Hepatocyte (in vitro differentiated cells): ENCODE measurements around the gene PLEKHA6. TPM values are rescaled to one million over a fixed set of nuclear protein-coding genes. Genes with fewer than 3 reads are reported as not detected.

ENCODE experiments used
- DNase-seq: peaks from one replicate; pipeline ENCODE4 v3.0.0-alpha.2; 2016; ENCODE audit warnings: low spot score
- H2AFZ ChIP-seq: fragments of 200-600 bp; sonication (generic); 2 replicates; pipeline ENCODE4 v1.6.0; 2016; ENCODE audit warnings: antibody characterized with exemption, mild to moderate bottlenecking
- H3K27ac ChIP-seq: fragments of 200-600 bp; sonication (generic); 2 replicates; pipeline ENCODE4 v1.5.1; 2016; ENCODE audit warnings: mild to moderate bottlenecking
- H3K27me3 ChIP-seq: fragments of 200-600 bp; sonication (generic); 2 replicates; pipeline ENCODE4 v1.6.1; 2016
- H3K36me3 ChIP-seq: fragments of 200-600 bp; sonication (generic); replicated peaks from 2 replicates; pipeline ENCODE4 v1.5.1; 2016; ENCODE audit warnings: low read depth; ENCODE audit not compliant: insufficient read depth
- H3K4me1 ChIP-seq: fragments of 200-600 bp; sonication (generic); 2 replicates; pipeline ENCODE4 v1.5.1; 2016; ENCODE audit warnings: mild to moderate bottlenecking, moderate library complexity; ENCODE audit not compliant: insufficient read depth
- H3K4me2 ChIP-seq: fragments of 200-600 bp; sonication (generic); 2 replicates; pipeline ENCODE4 v1.6.0; 2016
- H3K4me3 ChIP-seq: fragments of 200-600 bp; sonication (generic); 2 replicates; pipeline ENCODE4 v1.5.1; 2016; ENCODE audit warnings: mild to moderate bottlenecking
- H3K79me2 ChIP-seq: fragments of 200-600 bp; sonication (generic); 2 replicates; pipeline ENCODE4 v1.6.0; 2017; ENCODE audit warnings: mild to moderate bottlenecking
- H3K9me2 ChIP-seq: fragments of 200-600 bp; sonication (generic); replicated peaks from 2 replicates; pipeline ENCODE4 v1.6.0; 2017; ENCODE audit warnings: mild to moderate bottlenecking; ENCODE audit not compliant: insufficient read depth
- H3K9me3 ChIP-seq: fragments of 200-600 bp; sonication (generic); 2 replicates; pipeline ENCODE4 v1.5.1; 2016; ENCODE audit warnings: low read depth, mild to moderate bottlenecking
- H4K20me1 ChIP-seq: fragments of 200-600 bp; sonication (generic); 2 replicates; pipeline ENCODE4 v1.6.0; 2016; ENCODE audit warnings: mild to moderate bottlenecking; ENCODE audit not compliant: insufficient read depth, poor library complexity, severe bottlenecking
- EZH2 ChIP-seq: fragments of 200-600 bp; sonication (generic); IDR thresholded peaks from 2 replicates; pipeline ENCODE4 v1.6.1; 2016; ENCODE audit warnings: antibody characterized with exemption, mild to moderate bottlenecking, borderline replicate concordance
- EZH2phosphoT487 ChIP-seq: fragments of 200-600 bp; sonication (generic); IDR thresholded peaks from one replicate; pipeline ENCODE4 v1.6.1; 2018; ENCODE audit warnings: antibody characterized with exemption, mild to moderate bottlenecking, low read depth, moderate library complexity; ENCODE audit not compliant: unreplicated experiment, severe bottlenecking
- WGBS: methylation state at CpG from one replicate; pipeline ENCODE4 v1.1.6; 2016; ENCODE audit warnings: low lambda C conversion rate; ENCODE audit errors: missing lambda C conversion rate; 5-methylcytosine and 5-hydroxymethylcytosine counted together
- polyA plus RNA-seq: library from polyadenylated mRNA; unstranded; fragments of >200 nt; fragmentation: Nextera tagmentation; extraction: Ambion mirVana; gene quantifications from 2 replicates; pipeline ENCODE4 v1.2.1, GENCODE V29; 2016
- total RNA-seq: library from RNA; depleted of rRNA; stranded (reverse); fragments of >200 nt; gene quantifications from 2 replicates; pipeline ENCODE4 v1.2.3, GENCODE V29; 2014
- TF ChIP-seq, protein P1 (sequence below): fragments of 200-600 bp; sonication (generic); IDR thresholded peaks from 2 replicates; pipeline ENCODE4 v1.5.1; 2016; ENCODE audit warnings: antibody characterized with exemption, mild to moderate bottlenecking; ENCODE audit not compliant: poor library complexity

The PLEKHA6 gene
- total and polyA plus RNA-seq, 2 experiments from 2014 or later: 14.3 to 31.5 TPM

DNA sequence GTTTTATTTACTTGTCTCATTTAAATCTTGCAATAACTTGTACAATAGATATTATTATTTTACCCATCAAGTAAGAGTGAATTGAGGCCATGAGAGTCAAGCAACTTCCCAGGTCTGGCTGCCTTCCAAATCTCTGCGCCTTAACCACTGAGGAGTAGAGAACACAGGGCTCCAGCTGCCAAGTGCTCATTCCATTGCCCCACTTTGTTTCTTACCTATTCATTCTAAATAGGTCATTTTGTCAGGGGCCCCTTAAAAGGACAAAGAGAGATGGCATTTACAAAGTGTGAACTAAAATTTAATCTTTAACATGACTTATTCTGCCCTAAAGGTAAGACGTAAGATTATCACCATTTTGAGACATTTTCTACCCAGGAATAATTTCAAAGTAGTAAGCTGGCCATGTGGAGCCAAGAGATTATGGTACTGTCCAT lies 48.4 kb upstream of the PLEKHA6 start:
- peaks cover 75% of the 10 kb centered on the region for H4K20me1 ChIP-seq
- peaks cover 91% of the 10 kb centered on the region for H3K79me2 ChIP-seq
- H3K27me3 ChIP-seq: no peaks in the 10 kb centered on the region
- no peaks in the 10 kb centered on the region for H3K9me3 ChIP-seq
- H3K4me2 ChIP-seq: peak overlapping the region; percentile 81
- H3K9me2 ChIP-seq: no peaks in the 10 kb centered on the region
- no peak overlapping the region for H2AFZ ChIP-seq
- no peak overlapping the region for H3K27ac ChIP-seq
- H3K4me1 ChIP-seq: peaks cover 17% of the 10 kb centered on the region
- DNase-seq: peak; percentile 57
- peak overlapping the region; percentile 96 for H3K4me3 ChIP-seq
- TF ChIP-seq, protein P1, sequence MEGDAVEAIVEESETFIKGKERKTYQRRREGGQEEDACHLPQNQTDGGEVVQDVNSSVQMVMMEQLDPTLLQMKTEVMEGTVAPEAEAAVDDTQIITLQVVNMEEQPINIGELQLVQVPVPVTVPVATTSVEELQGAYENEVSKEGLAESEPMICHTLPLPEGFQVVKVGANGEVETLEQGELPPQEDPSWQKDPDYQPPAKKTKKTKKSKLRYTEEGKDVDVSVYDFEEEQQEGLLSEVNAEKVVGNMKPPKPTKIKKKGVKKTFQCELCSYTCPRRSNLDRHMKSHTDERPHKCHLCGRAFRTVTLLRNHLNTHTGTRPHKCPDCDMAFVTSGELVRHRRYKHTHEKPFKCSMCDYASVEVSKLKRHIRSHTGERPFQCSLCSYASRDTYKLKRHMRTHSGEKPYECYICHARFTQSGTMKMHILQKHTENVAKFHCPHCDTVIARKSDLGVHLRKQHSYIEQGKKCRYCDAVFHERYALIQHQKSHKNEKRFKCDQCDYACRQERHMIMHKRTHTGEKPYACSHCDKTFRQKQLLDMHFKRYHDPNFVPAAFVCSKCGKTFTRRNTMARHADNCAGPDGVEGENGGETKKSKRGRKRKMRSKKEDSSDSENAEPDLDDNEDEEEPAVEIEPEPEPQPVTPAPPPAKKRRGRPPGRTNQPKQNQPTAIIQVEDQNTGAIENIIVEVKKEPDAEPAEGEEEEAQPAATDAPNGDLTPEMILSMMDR: no peak
- TF ChIP-seq EZH2phosphoT487: no peak
- TF ChIP-seq EZH2: no peak
- WGBS: 2% methylated on average over 2 of the region's 2 CpGs
- peaks cover 5% of the 10 kb centered on the region for H3K36me3 ChIP-seq

DNA sequence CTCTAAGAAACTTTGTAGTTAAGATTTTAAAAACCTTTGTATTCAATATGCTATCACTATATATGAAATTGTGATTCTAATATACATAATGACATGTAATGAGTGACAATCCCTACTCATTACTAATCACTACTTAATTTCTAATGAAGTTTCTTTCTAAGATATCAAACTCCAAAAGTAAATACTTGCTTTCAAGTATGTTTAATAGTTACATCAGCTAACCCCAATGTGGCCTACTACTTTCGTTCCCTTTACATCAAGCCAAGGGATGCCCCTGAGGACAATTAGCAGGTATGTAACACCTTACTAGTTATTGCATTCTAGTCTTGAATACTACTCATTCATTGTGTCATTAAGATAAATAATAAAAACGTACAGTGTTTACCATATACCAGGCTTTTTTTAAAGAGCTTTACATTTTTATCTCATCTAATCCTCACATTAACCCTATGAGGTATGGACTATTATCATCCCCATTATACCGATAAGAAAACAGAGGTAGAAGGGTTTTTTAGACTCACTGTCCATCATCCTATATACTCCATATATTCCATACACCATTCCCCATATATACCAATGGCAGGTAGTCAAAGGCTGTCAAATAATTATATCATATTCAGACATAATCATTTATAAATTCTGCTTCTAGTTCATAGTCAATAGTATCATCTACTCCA lies 47.7 kb upstream of the PLEKHA6 start:
- H3K9me3 ChIP-seq: no peaks in the 10 kb centered on the region
- H3K9me2 ChIP-seq: no peaks in the 10 kb centered on the region
- H3K4me1 ChIP-seq: peaks cover 15% of the 10 kb centered on the region
- H3K79me2 ChIP-seq: peaks cover 89% of the 10 kb centered on the region
- H3K4me3 ChIP-seq: peak overlapping the region; percentile 96
- H2AFZ ChIP-seq: no peak overlapping the region
- WGBS: 4% methylated on average over 3 of the region's 3 CpGs
- H4K20me1 ChIP-seq: peaks cover 78% of the 10 kb centered on the region
- no peaks in the 10 kb centered on the region for H3K27me3 ChIP-seq
- TF ChIP-seq, protein P1: no peak
- TF ChIP-seq EZH2phosphoT487: no peak
- TF ChIP-seq EZH2: no peak
- no peak for DNase-seq
- H3K4me2 ChIP-seq: peak overlapping the region; percentile 81
- H3K36me3 ChIP-seq: peaks cover 5% of the 10 kb centered on the region
- no peak overlapping the region for H3K27ac ChIP-seq

DNA sequence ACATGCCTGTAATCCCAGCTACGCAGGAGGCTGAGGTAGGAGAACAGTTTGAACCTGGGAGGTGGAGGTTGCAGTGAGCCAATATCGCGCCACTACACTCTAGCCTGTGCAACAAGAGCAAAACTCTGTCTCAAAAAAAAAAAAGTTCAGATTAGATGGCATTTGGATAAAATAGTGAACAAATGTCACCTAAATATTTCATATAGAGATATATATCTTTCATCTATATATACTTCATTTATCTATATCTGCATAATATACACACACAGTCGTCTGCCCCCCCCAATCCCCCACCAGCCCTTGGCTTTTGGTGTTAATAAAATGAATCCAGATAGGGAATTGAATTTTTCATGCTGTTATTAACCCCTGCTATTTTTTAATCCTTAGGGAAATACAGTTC lies 46.9 kb upstream of the PLEKHA6 start:
- Histone ChIP-seq H3K27me3 (no peaks in the 10 kb centered on the region), H4K20me1 (peaks cover 78% of the 10 kb centered on the region), H3K9me3 (no peaks in the 10 kb centered on the region), H3K4me1 (peaks cover 12% of the 10 kb centered on the region), H2AFZ (no peak overlapping the region), H3K4me3 (peak overlapping the region; percentile 96), H3K4me2 (peak overlapping the region; percentile 81), H3K79me2 (peaks cover 86% of the 10 kb centered on the region), H3K9me2 (no peaks in the 10 kb centered on the region), H3K27ac (no peak overlapping the region), H3K36me3 (peaks cover 5% of the 10 kb centered on the region)
- 74% methylated on average over 4 of the region's 4 CpGs for WGBS
- DNase-seq: no peak
- TF ChIP-seq EZH2phosphoT487 (no peak), EZH2 (no peak)
- TF ChIP-seq, protein P1: no peak
